DND-41 (cell line): Measurements from ENCODE around the gene ARHGEF4.

ENCODE experiments used
- ATAC-seq: fragments of 200-7000 bp; cut with Tn5 transposase; 3 replicates; pipeline ENCODE4 v1.9.1; 2021; ENCODE audit warnings: low read depth; ENCODE audit not compliant: insufficient read depth
- DNase-seq: peaks from one replicate; pipeline ENCODE4 v3.0.0-alpha.2; 2020
- H2AFZ ChIP-seq: 2 replicates; pipeline ENCODE4 v1.6.0; 2012; ENCODE audit warnings: low read depth, low read length
- H3K27ac ChIP-seq: 2 replicates; pipeline ENCODE4 v1.5.1; 2012; ENCODE audit warnings: low read length, inconsistent platforms
- H3K27me3 ChIP-seq: fragments of 200-600 bp; sonication (generic); 2 replicates; pipeline ENCODE4 v1.6.0; 2012; ENCODE audit warnings: low read length, mild to moderate bottlenecking, inconsistent platforms; ENCODE audit not compliant: insufficient read depth, poor library complexity
- H3K36me3 ChIP-seq: 2 replicates; pipeline ENCODE4 v1.5.1; 2012; ENCODE audit warnings: low read length, inconsistent platforms; ENCODE audit not compliant: insufficient read depth
- H3K4me1 ChIP-seq: 2 replicates; pipeline ENCODE4 v1.5.1; 2012; ENCODE audit warnings: mild to moderate bottlenecking, low read length; ENCODE audit not compliant: insufficient read depth
- H3K4me2 ChIP-seq: 2 replicates; pipeline ENCODE4 v1.6.0; 2012; ENCODE audit warnings: mild to moderate bottlenecking, moderate library complexity, low read length, inconsistent platforms; ENCODE audit not compliant: insufficient read depth
- H3K4me3 ChIP-seq, 2 experiments: fragments of 200-600 bp in 1 of 2; shearing (Covaris generic) in 1 of 2; 2 replicates each; pipeline ENCODE4 v1.5.1; 2012 to 2016; ENCODE audit warnings: inconsistent platforms in 2 of 2, low read length in 2 of 2, mild to moderate bottlenecking in 2 of 2, low read depth in 1 of 2, moderate library complexity in 1 of 2
- H3K79me2 ChIP-seq: 2 replicates; pipeline ENCODE4 v1.6.0; 2012; ENCODE audit warnings: low read length, inconsistent platforms; ENCODE audit not compliant: insufficient read depth
- H3K9ac ChIP-seq: 2 replicates; pipeline ENCODE4 v1.6.0; 2012; ENCODE audit warnings: low read depth, mild to moderate bottlenecking, inconsistent platforms, low read length, moderate library complexity
- H3K9me3 ChIP-seq: 2 replicates; pipeline ENCODE4 v1.5.1; 2012; ENCODE audit warnings: low read length, moderate library complexity, mild to moderate bottlenecking, inconsistent platforms; ENCODE audit not compliant: insufficient read depth, severe bottlenecking
- H4K20me1 ChIP-seq: 2 replicates; pipeline ENCODE4 v1.6.0; 2012; ENCODE audit warnings: low read length; ENCODE audit not compliant: insufficient read depth
- EZH2 ChIP-seq: IDR thresholded peaks from 3 replicates; pipeline ENCODE4 v1.6.1; 2012; ENCODE audit warnings: borderline replicate concordance, low read depth, mild to moderate bottlenecking, moderate library complexity, low read length, inconsistent platforms; ENCODE audit not compliant: severe bottlenecking
- TF ChIP-seq, protein P1 (sequence below): IDR thresholded peaks from 2 replicates; pipeline ENCODE4 v1.5.1; 2012; ENCODE audit warnings: borderline replicate concordance, low read length, moderate library complexity, mild to moderate bottlenecking; ENCODE audit not compliant: poor library complexity, severe bottlenecking; ENCODE audit errors: extremely low read depth

The ARHGEF4 gene

GRCh38 chr2:130837811-130838565 is 1.3 kb downstream of the ARHGEF4 start:
- Histone ChIP-seq H3K4me3 (no peak overlapping the region), H4K20me1 (no peaks in the 10 kb centered on the region), H3K4me1 (no peaks in the 10 kb centered on the region), H3K36me3 (no peaks in the 10 kb centered on the region), H3K9me3 (no peaks in the 10 kb centered on the region), H3K79me2 (no peaks in the 10 kb centered on the region), H3K27ac (no peak overlapping the region), H3K4me2 (no peak overlapping the region), H3K27me3 (peaks cover 4% of the 10 kb centered on the region), H3K9ac (no peak overlapping the region), H2AFZ (no peak overlapping the region)
- ATAC-seq = no peak
- TF ChIP-seq, protein P1, sequence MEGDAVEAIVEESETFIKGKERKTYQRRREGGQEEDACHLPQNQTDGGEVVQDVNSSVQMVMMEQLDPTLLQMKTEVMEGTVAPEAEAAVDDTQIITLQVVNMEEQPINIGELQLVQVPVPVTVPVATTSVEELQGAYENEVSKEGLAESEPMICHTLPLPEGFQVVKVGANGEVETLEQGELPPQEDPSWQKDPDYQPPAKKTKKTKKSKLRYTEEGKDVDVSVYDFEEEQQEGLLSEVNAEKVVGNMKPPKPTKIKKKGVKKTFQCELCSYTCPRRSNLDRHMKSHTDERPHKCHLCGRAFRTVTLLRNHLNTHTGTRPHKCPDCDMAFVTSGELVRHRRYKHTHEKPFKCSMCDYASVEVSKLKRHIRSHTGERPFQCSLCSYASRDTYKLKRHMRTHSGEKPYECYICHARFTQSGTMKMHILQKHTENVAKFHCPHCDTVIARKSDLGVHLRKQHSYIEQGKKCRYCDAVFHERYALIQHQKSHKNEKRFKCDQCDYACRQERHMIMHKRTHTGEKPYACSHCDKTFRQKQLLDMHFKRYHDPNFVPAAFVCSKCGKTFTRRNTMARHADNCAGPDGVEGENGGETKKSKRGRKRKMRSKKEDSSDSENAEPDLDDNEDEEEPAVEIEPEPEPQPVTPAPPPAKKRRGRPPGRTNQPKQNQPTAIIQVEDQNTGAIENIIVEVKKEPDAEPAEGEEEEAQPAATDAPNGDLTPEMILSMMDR = no peak
- no peak for TF ChIP-seq EZH2
- no peak for DNase-seq

- H3K4me2 ChIP-seq = no peak overlapping the region
- ATAC-seq (no peak), DNase-seq (no peak)
- no peak overlapping the region for H3K9ac ChIP-seq
- no peak overlapping the region for H3K4me3 ChIP-seq
- H3K9me3 ChIP-seq = no peaks in the 10 kb centered on the region
- no peaks in the 10 kb centered on the region for H3K36me3 ChIP-seq
- H4K20me1 ChIP-seq = no peaks in the 10 kb centered on the region
- no peak overlapping the region for H3K27ac ChIP-seq
- H3K79me2 ChIP-seq = no peaks in the 10 kb centered on the region
- no peaks in the 10 kb centered on the region for H3K4me1 ChIP-seq
- no peak overlapping the region for H2AFZ ChIP-seq
- no peak for TF ChIP-seq EZH2
- TF ChIP-seq, protein P1 = no peak
- H3K27me3 ChIP-seq = peaks cover 4% of the 10 kb centered on the region
Measured at GRCh38 chr2:130839011-130839780, 2.5 kb downstream of the ARHGEF4 start.

DNA sequence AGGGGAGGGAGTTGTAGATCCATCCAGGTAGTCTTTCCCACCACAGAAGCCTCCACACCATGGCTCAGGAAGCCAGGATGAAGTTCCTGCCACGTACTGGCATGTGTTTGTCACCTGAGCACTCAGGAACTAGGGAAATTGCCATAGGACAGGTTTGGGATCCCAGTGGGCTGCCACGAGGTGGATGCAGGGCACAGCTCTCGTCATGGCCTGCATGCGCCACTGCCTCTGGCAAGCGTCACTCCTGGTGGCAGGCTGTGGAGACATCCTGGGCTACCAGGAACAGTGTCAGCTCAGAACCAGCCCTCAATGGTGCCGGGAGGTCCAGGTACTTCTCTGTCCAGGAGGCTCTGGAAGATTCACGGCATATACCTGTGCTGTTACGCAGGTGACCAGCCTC is 3.8 kb downstream of the ARHGEF4 start:
- Histone ChIP-seq H3K27me3 (peaks cover 3% of the 10 kb centered on the region), H3K79me2 (no peaks in the 10 kb centered on the region), H3K36me3 (no peaks in the 10 kb centered on the region), H3K9ac (no peak overlapping the region), H3K4me3 (no peak overlapping the region), H4K20me1 (no peaks in the 10 kb centered on the region), H3K9me3 (no peaks in the 10 kb centered on the region), H3K27ac (no peak overlapping the region), H3K4me1 (no peaks in the 10 kb centered on the region), H3K4me2 (no peak overlapping the region), H2AFZ (no peak overlapping the region)
- no peak for TF ChIP-seq EZH2
- TF ChIP-seq, protein P1 = no peak
- ATAC-seq = no peak
- DNase-seq = no peak
